Effector memory CD8-positive, alpha-beta T cell (primary cell): ENCODE measurements around the gene GAL3ST3.
"Not testable (repeated sequence)": the region's sequence is repeated elsewhere in the genome, so short reads cannot be mapped to it uniquely, and the experiment has no call there.

Experiments
- ATAC-seq: fragments of 150-1000 bp; cut with Tn5 transposase; replicated peaks from 2 replicates; pipeline ENCODE4 v1.10.0; 2021; ENCODE audit warnings: mild to moderate bottlenecking, moderate library complexity
- DNase-seq, 3 experiments: peaks; one replicate each; pipeline ENCODE4 v3.0.0; 2021
- H3K27ac Mint-ChIP-seq, 2 donors: one replicate each; pipeline ENCODE4 v1.8.0; 2022; ENCODE audit warnings: mild to moderate bottlenecking in 2 of 2, mixed read lengths in 2 of 2, moderate library complexity in 2 of 2
- H3K27me3 Mint-ChIP-seq, 2 donors: one replicate each; pipeline ENCODE4 v1.8.0; 2022; ENCODE audit warnings: mixed read lengths in 2 of 2
- H3K36me3 Mint-ChIP-seq: one replicate; pipeline ENCODE4 v1.8.0; 2022; ENCODE audit warnings: mild to moderate bottlenecking, moderate library complexity, mixed read lengths; ENCODE audit not compliant: insufficient read depth
- H3K4me1 Mint-ChIP-seq, 2 donors: one replicate each; pipeline ENCODE4 v1.8.0; 2022; ENCODE audit warnings: low read depth in 2 of 2, mixed read lengths in 2 of 2
- H3K4me3 Mint-ChIP-seq, 2 donors: one replicate each; pipeline ENCODE4 v1.8.0; 2022; ENCODE audit warnings: mild to moderate bottlenecking in 2 of 2, mixed read lengths in 2 of 2, moderate library complexity in 2 of 2
- H3K9me3 Mint-ChIP-seq, 2 donors: one replicate each; pipeline ENCODE4 v1.8.0; 2022; ENCODE audit warnings: mixed read lengths in 2 of 2

GAL3ST3 gene

GRCh38 chr11:66011239-66011784, 37.6 kb downstream of the GAL3ST3 start:
- no peaks in the 10 kb centered on the region for H3K9me3 Mint-ChIP-seq
- H3K36me3 Mint-ChIP-seq: no peaks in the 10 kb centered on the region
- no peak overlapping the region for H3K27ac Mint-ChIP-seq
- peaks cover 10 to 31% of the 10 kb centered on the region in 2 donors for H3K27me3 Mint-ChIP-seq
- peaks cover 0 to 2% of the 10 kb centered on the region in 2 donors for H3K4me1 Mint-ChIP-seq
- ATAC-seq (no peak), DNase-seq (no peak)
- no peak overlapping the region for H3K4me3 Mint-ChIP-seq

GRCh38 chr11:66010036-66010435, 38.9 kb downstream of the GAL3ST3 start:
- H3K36me3 Mint-ChIP-seq, H3K4me1 Mint-ChIP-seq, H3K27ac Mint-ChIP-seq, DNase-seq, H3K4me3 Mint-ChIP-seq, H3K9me3 Mint-ChIP-seq, ATAC-seq: not testable (repeated sequence)
- peaks cover 10 to 29% of the 10 kb centered on the region in 2 donors for H3K27me3 Mint-ChIP-seq

DNA sequence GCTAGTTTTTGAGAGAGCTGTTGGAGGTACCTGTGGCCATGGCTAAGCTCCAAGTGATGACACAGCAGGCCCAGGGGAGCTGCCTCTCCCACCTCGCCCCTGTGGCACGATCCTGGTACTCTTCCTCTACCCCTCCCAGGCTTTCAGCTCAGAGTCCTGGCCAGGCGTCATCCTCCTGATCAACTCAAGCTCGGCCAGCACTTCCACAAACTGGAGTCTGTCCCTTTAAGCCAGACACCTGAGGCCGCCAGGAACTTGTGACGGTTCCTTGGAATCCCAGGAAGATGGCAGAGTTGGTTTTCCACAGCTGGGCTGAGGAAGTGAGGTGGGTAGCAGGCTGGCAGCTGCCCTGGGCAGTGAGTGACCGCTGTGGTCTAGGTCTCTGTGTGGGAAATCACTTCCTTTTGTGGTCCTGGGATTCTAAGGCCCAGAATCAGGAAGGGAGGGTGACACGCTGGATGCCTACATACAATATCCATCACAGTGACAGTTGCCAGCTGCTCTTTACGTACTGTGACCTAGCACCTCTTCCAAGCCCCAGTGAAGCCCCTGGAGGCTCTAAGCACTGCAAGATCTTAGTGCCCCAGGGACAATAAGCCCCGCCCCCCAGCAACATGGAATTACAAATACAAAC, 40.4 kb downstream of the GAL3ST3 start:
- Mint-ChIP-seq H3K9me3 (no peaks in the 10 kb centered on the region), H3K36me3 (peaks cover 11% of the 10 kb centered on the region), H3K4me1 (peaks cover 0 to 2% of the 10 kb centered on the region in 2 donors), H3K27ac (no peak overlapping the region), H3K4me3 (no peak overlapping the region), H3K27me3 (peaks cover 4 to 25% of the 10 kb centered on the region in 2 donors)
- no peak for ATAC-seq
- DNase-seq: no peak

- H3K27ac Mint-ChIP-seq: no peak overlapping the region
- H3K27me3 Mint-ChIP-seq: peaks cover 4 to 21% of the 10 kb centered on the region in 2 donors
- no peaks in the 10 kb centered on the region for H3K9me3 Mint-ChIP-seq
These were observed 40.9 kb downstream of the GAL3ST3 start for GRCh38 chr11:66008095-66008467.

DNA sequence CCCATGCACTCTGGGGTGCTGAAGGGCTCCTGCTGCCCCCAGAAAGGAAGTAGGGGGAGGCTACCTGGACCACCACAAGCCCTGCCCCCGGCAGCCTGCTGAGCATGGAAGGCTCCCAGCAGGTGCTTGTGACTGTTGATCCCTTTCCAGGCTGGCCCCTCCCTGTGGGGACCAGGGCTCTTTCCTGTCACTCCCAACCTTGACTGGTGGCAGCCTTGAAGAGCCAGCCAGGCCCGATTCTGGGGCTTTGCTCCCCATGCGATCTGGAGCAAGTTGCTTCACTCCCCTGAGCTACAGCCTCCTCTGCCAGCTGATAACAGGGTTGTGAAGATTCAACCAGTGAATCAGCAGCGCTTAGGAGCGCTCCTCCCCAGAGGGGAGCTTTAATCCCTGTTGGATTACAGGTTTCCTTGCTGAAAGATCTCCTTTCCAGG, 41.7 kb downstream of the GAL3ST3 start:
- Mint-ChIP-seq H3K4me1 (peaks cover 3 to 11% of the 10 kb centered on the region in 2 donors), H3K4me3 (no peak overlapping the region), H3K36me3 (peaks cover 16% of the 10 kb centered on the region), H3K27me3 (peaks cover 4 to 12% of the 10 kb centered on the region in 2 donors), H3K27ac (no peak overlapping the region), H3K9me3 (no peaks in the 10 kb centered on the region)
- no peak for ATAC-seq
- no peak for DNase-seq

More at GRCh38 chr11:66008095-66008467, 40.9 kb downstream of the GAL3ST3 start:
- peaks cover 0 to 5% of the 10 kb centered on the region in 2 donors for H3K4me1 Mint-ChIP-seq
- ATAC-seq (no peak), DNase-seq (no peak)
- H3K4me3 Mint-ChIP-seq: no peak overlapping the region
- H3K36me3 Mint-ChIP-seq: peaks cover 13% of the 10 kb centered on the region

DNA sequence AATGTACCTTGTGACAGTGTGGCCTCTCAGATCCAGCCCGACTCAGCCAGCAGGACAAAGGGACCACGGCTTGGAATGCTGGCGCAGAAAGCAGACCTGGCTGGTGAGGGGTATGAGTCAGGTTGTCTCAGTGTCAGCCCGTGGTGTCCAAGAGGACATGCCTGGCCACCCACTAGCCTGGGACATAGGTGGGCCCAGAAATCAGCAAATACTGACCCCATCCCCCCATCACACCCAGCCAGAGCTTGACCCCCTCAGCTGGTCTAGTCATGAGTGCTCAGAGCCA, 42.1 kb downstream of the GAL3ST3 start:
- H3K4me1 Mint-ChIP-seq: peaks cover 4 to 14% of the 10 kb centered on the region in 2 donors
- ATAC-seq (no peak), DNase-seq (no peak)
- no peak overlapping the region for H3K27ac Mint-ChIP-seq
- no peak overlapping the region for H3K4me3 Mint-ChIP-seq
- H3K27me3 Mint-ChIP-seq: peaks cover 4 to 9% of the 10 kb centered on the region in 2 donors
- no peaks in the 10 kb centered on the region for H3K9me3 Mint-ChIP-seq
- peaks cover 20% of the 10 kb centered on the region for H3K36me3 Mint-ChIP-seq

DNA sequence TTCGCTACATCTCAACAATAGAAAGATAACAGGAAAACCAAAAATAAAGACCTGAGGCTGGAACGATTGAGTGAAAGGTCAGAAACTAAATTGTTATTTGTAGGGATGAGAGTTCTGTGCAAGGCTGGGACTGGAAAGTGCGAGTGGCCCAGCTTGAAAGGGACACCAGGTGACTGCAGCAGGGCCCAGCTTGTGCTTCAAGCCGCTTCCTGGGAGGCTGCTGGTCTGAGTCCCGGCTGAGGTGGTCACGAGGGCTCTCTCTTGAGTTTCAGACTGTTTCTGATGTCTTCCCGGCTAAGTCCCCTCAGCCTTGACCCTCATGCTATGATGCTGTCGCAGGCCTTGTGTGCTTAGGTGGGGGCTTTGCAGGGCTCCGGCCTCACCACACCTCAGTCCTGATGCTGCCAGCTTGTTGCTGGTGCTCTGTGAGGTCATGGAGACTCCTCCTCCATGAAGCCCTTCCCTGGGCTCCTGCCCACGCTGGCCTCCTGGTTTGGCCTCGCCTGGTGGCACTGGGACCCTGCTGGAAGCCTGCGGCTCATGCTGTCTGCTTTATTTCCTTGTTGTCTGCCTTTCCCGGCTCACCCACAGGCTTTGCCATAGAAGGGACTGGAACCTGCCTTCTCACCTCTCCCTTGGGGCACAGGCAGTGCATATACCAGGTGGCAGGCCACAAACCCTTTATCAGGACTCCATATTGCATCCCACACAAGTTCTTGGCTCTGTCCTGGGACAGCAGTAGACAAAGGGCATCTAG, 42.6 kb downstream of the GAL3ST3 start:
- H3K27me3 Mint-ChIP-seq: peaks cover 4 to 9% of the 10 kb centered on the region in 2 donors
- peaks cover 21% of the 10 kb centered on the region for H3K36me3 Mint-ChIP-seq
- H3K4me1 Mint-ChIP-seq: peaks cover 4 to 18% of the 10 kb centered on the region in 2 donors
- no peak overlapping the region for H3K27ac Mint-ChIP-seq
- H3K9me3 Mint-ChIP-seq: no peaks in the 10 kb centered on the region
- ATAC-seq: no peak
- H3K4me3 Mint-ChIP-seq: no peak overlapping the region
- DNase-seq: no peak

DNA sequence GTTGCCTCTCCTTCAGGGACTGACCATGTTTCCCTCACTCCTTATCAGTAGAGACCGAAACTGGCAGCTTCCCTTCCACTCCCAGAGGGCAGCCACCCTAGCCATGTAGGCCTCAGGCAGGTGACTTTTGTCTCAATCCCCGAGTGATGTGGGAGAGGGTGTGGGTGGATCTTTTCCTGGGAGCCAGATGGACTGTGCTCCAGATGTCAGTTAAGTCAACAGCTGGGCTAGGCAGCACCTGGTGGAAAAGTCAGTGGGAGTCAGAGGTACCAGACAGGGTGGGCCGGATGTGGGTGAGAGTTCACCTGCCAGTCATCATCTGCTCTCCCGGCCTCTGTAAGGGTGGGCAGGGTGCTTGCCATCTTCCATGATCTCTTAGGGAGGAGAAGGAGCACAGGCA, 44.8 kb downstream of the GAL3ST3 start:
- DNase-seq (no peak), ATAC-seq (no peak)
- H3K36me3 Mint-ChIP-seq: peaks cover 31% of the 10 kb centered on the region
- H3K9me3 Mint-ChIP-seq: no peaks in the 10 kb centered on the region
- peaks cover 16 to 28% of the 10 kb centered on the region in 2 donors for H3K4me1 Mint-ChIP-seq
- no peaks in the 10 kb centered on the region for H3K27me3 Mint-ChIP-seq
- peak overlapping the region in 1 of 2 donors; percentile 26 for H3K27ac Mint-ChIP-seq
- no peak overlapping the region for H3K4me3 Mint-ChIP-seq

DNA sequence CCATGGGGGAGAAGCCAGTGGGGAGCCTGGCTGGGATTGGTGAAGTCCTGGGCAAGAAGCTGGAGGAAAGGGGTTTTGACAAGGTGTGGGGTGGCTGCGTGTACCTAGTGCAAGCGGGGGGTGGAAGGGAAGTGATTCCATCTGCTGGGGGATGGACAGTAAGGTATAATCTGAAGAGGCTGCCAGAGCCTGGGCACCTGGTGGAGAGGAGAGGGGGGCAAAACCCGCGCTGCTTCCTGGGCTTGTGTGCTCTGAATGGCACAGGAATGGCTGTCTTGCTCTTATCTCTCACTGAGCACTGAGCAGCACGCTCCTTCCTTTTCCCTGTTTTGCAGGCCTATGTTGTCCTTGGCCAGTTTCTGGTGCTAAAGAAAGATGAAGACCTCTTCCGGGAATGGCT, 45.7 kb downstream of the GAL3ST3 start:
- H3K4me3 Mint-ChIP-seq: peak overlapping the region; percentile 97
- no peaks in the 10 kb centered on the region for H3K27me3 Mint-ChIP-seq
- DNase-seq: no peak
- no peaks in the 10 kb centered on the region for H3K9me3 Mint-ChIP-seq
- peaks cover 23 to 29% of the 10 kb centered on the region in 2 donors for H3K4me1 Mint-ChIP-seq
- no peak for ATAC-seq
- peak overlapping the region in 1 of 2 donors; percentile 96 for H3K27ac Mint-ChIP-seq
- peaks cover 40% of the 10 kb centered on the region for H3K36me3 Mint-ChIP-seq

- Mint-ChIP-seq H3K36me3 (peaks cover 45% of the 10 kb centered on the region), H3K27me3 (no peaks in the 10 kb centered on the region), H3K27ac (peak overlapping the region; percentile 96 to 97), H3K4me1 (peaks cover 24 to 29% of the 10 kb centered on the region in 2 donors), H3K9me3 (no peaks in the 10 kb centered on the region), H3K4me3 (peak overlapping the region; percentile 97)
- ATAC-seq: peak; percentile 72
- no peak for DNase-seq
These were observed 46.2 kb downstream of the GAL3ST3 start for GRCh38 chr11:66002648-66003225.

DNA sequence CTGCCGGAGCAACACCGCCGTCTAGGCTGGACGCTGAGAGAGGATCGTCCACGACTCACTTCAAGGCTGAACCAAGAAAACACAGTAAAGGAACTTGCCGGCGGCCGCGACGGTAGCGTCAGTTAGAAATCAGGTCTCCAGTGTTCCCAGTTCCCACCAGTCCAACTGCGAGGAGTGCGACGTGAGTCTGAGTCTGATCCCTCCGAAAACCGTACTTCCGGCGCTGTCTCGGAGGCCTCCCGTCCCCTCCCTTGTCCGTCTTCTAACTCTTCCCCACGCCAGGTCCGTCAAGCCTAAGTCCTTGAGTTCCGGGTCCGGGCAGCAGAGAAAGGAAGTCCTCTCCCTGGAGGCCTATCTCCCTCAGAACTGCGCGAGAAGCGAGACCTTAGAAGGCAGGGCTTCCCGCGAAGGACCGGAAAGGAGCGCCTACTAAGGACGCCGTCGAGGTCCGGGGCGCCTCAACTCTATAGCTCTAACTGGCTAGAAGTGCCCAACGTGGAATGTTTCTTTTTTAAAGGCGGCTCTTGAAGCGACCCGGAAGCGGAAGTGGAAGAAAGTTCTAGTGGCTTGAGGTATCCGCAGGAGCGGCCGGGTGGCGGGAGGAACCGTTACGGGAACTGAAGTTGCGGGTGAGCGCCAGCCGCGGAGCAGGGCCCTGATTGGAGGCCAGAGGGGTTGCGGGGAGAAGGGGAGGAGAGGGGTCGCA, 46.9 kb downstream of the GAL3ST3 start, which contains the start of the genes BANF1 and EIF1AD:
Gene BANF1 (plus strand): TSS at position 562 of the 706 bp plus-strand sequence. CDS start 748 bp downstream, outside the sequence.
Gene EIF1AD (minus strand): TSS at position 216 of the 706 bp plus-strand sequence. CDS start 1,768 bp downstream, outside the sequence.
- Mint-ChIP-seq H3K9me3 (no peaks in the 10 kb centered on the region), H3K4me1 (peaks cover 24 to 29% of the 10 kb centered on the region in 2 donors), H3K27me3 (no peaks in the 10 kb centered on the region), H3K4me3 (peak within 1 kb of the TSS; percentile 97), H3K27ac (peak within 1 kb of the TSS; percentile 96 to 97), H3K36me3 (peaks cover 50% of the 10 kb centered on the region)
- DNase-seq (peak; percentile 92 to 97 (median 93)), ATAC-seq (peak; percentile 78)

DNA sequence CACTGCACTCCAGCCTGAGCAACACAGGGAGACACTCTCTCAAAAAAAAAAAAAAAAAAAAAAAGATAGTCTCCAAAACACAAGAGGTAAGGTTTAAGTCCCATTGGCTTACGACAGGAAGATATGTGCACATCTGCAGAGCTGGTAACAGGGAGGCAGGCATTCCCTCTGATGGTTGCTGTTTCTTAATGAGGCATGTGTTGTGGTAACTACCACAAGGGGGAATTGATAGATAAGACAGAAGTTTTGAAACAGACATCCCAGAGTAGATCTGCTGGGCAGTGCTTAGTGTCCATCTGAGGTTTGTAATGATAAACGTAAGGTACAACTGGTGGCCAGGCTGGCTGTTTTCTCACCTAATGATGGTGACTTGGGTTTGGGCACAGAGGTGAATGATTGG, 51.7 kb downstream of the GAL3ST3 start:
- ATAC-seq (no peak), DNase-seq (no peak)
- Mint-ChIP-seq H3K27ac (no peak overlapping the region), H3K36me3 (peaks cover 57% of the 10 kb centered on the region), H3K4me3 (no peak overlapping the region), H3K27me3 (no peaks in the 10 kb centered on the region), H3K9me3 (no peaks in the 10 kb centered on the region), H3K4me1 (peaks cover 21 to 22% of the 10 kb centered on the region in 2 donors)

- ATAC-seq: no peak
- DNase-seq: no peak
- no peak overlapping the region for H3K27ac Mint-ChIP-seq
- peaks cover 22% of the 10 kb centered on the region for H3K36me3 Mint-ChIP-seq
- H3K4me1 Mint-ChIP-seq: peaks cover 6 to 8% of the 10 kb centered on the region in 2 donors
- no peaks in the 10 kb centered on the region for H3K9me3 Mint-ChIP-seq
- no peaks in the 10 kb centered on the region for H3K27me3 Mint-ChIP-seq
- H3K4me3 Mint-ChIP-seq: no peak overlapping the region
These were observed 56.9 kb downstream of the GAL3ST3 start for GRCh38 chr11:65992056-65992455.
